Testis (tissue), 3 donors: Measurements from ENCODE around the gene DCAF17. TPM values are rescaled to one million over a fixed set of nuclear protein-coding genes. Genes with fewer than 3 reads are reported as not detected.
"Not testable (repeated sequence)": the region's sequence is repeated elsewhere in the genome, so short reads cannot be mapped to it uniquely, and the experiment has no call there.

ENCODE experiments used
- DNase-seq: peaks from one replicate; pipeline ENCODE4 v3.0.0-alpha.2; 2019
- H3K27ac ChIP-seq, 2 donors: fragments of 200-600 bp; sonication (generic); one replicate each; pipeline ENCODE4 v1.5.1; 2019
- H3K27me3 ChIP-seq: fragments of 200-600 bp; sonication (generic); one replicate; pipeline ENCODE4 v1.5.1; 2019
- H3K36me3 ChIP-seq: fragments of 200-600 bp; sonication (generic); one replicate; pipeline ENCODE4 v1.5.1; 2017; ENCODE audit warnings: low read depth; ENCODE audit errors: missing control alignments
- H3K4me1 ChIP-seq: fragments of 200-600 bp; sonication (generic); one replicate; pipeline ENCODE4 v1.5.1; 2019
- H3K4me3 ChIP-seq, 2 donors: fragments of 200-600 bp; sonication (generic); one replicate each; pipeline ENCODE4 v1.5.1; 2017 to 2019
- H3K9me3 ChIP-seq: fragments of 200-600 bp; sonication (generic); one replicate; pipeline ENCODE4 v1.5.1; 2017
- POLR2A ChIP-seq: fragments of 450-650 bp; IDR thresholded peaks from one replicate; pipeline ENCODE4 v1.6.1; 2017; ENCODE audit warnings: antibody characterized with exemption, mild to moderate bottlenecking, moderate library complexity
- WGBS, 2 donors: methylation state at CpG; one replicate each; pipeline ENCODE4 v1.1.5; 2018; 5-methylcytosine and 5-hydroxymethylcytosine counted together
- intact Hi-C: fragments of 100-400 bp; cut with DNase I; formaldehyde crosslinking; loops from one replicate; pipeline ENCODE4 v1.15.1; 2023; ENCODE audit warnings: low total_unique reads
- polyA plus RNA-seq: library from polyadenylated mRNA; stranded (reverse); fragments of 350-450 nt; fragmentation: Illumina TruSeq; extraction: RNeasy Lipid Tissue Mini Kit (QIAGEN cat#74804); gene quantifications from one replicate; pipeline ENCODE4 v1.2.3, GENCODE V29; 2014; ENCODE audit warnings: low read depth, low replicate concordance; ENCODE audit not compliant: insufficient read depth
- total RNA-seq, 2 donors: library from RNA; depleted of rRNA; stranded (reverse); fragments of >200 nt; gene quantifications; one replicate each; pipeline ENCODE4 v1.2.3, GENCODE V29; 2016
- TF ChIP-seq, protein P1 (sequence below), 3 experiments: fragments of 450-650 bp in 2 of 3; fragments of 200-600 bp in 1 of 3; sonication (generic) in 1 of 3; IDR thresholded peaks; one replicate each; pipeline ENCODE4 v1.5.1; 2016 to 2019; ENCODE audit warnings: antibody characterized with exemption in 3 of 3, mild to moderate bottlenecking in 2 of 3, moderate library complexity in 1 of 3

DCAF17 gene
- total and polyA plus RNA-seq, 3 donors from 2014 or later, result 15.7 to 29.2 (median 24.4) TPM

DNA sequence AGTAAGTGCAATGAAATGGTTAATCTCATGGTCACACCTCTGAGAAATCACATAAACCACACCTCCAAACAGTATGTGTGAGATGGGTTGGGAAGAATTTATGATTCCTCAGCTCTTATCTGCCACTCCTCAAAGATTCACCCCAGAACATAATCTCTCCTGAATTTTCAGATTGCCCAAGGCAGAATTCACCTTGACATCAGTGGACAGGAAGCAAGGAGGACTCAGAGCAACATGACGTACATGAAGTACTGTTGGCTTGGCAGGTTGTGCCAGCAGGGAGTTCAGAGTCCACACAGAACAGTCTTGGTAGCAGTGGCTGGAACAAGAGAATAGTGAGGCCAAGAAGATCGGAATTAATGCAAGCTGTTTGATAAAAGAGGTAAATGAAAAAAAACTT is 56.6 kb downstream of the DCAF17 start:
- DNase-seq, result no peak
- H3K4me1 ChIP-seq, result no peaks in the 10 kb centered on the region
- no peak overlapping the region for H3K4me3 ChIP-seq
- no peaks in the 10 kb centered on the region for H3K36me3 ChIP-seq
- no peaks in the 10 kb centered on the region for H3K27me3 ChIP-seq
- no peaks in the 10 kb centered on the region for H3K9me3 ChIP-seq
- 89 to 93% methylated on average over 2 of the region's 2 CpGs for WGBS, 2 donors
- intact Hi-C loops, result no loop called here
- no peak for TF ChIP-seq POLR2A
- TF ChIP-seq, protein P1, sequence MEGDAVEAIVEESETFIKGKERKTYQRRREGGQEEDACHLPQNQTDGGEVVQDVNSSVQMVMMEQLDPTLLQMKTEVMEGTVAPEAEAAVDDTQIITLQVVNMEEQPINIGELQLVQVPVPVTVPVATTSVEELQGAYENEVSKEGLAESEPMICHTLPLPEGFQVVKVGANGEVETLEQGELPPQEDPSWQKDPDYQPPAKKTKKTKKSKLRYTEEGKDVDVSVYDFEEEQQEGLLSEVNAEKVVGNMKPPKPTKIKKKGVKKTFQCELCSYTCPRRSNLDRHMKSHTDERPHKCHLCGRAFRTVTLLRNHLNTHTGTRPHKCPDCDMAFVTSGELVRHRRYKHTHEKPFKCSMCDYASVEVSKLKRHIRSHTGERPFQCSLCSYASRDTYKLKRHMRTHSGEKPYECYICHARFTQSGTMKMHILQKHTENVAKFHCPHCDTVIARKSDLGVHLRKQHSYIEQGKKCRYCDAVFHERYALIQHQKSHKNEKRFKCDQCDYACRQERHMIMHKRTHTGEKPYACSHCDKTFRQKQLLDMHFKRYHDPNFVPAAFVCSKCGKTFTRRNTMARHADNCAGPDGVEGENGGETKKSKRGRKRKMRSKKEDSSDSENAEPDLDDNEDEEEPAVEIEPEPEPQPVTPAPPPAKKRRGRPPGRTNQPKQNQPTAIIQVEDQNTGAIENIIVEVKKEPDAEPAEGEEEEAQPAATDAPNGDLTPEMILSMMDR (IDR thresholded peaks at IDR 0.05), result no peak
- H3K27ac ChIP-seq, result no peak overlapping the region

- H3K9me3 ChIP-seq, result no peaks in the 10 kb centered on the region
- 69 to 70% methylated on average over 3 of the region's 3 CpGs for WGBS, 2 donors
- H3K4me3 ChIP-seq, result no peak overlapping the region
- DNase-seq, result no peak
- intact Hi-C loops, result no loop called here
- no peak overlapping the region for H3K27ac ChIP-seq
- TF ChIP-seq POLR2A, result no peak
- TF ChIP-seq, protein P1 (IDR thresholded peaks at IDR 0.05), result no peak
- no peaks in the 10 kb centered on the region for H3K36me3 ChIP-seq
- no peaks in the 10 kb centered on the region for H3K27me3 ChIP-seq
- H3K4me1 ChIP-seq, result no peaks in the 10 kb centered on the region
Measured at GRCh38 chr2:171491292-171491691, 57.3 kb downstream of the DCAF17 start.

GRCh38 chr2:171492664-171493063 is 58.6 kb downstream of the DCAF17 start:
- no peaks in the 10 kb centered on the region for H3K9me3 ChIP-seq
- WGBS, 2 donors, result 74 to 79% methylated on average over 6 of the region's 6 CpGs
- H3K36me3 ChIP-seq, result no peaks in the 10 kb centered on the region
- intact Hi-C loops, result no loop called here
- no peaks in the 10 kb centered on the region for H3K27me3 ChIP-seq
- TF ChIP-seq, protein P1 (IDR thresholded peaks at IDR 0.05), result no peak
- TF ChIP-seq POLR2A, result no peak
- no peak for DNase-seq
- no peak overlapping the region for H3K27ac ChIP-seq
- no peak overlapping the region for H3K4me3 ChIP-seq
- H3K4me1 ChIP-seq, result no peaks in the 10 kb centered on the region

DNA sequence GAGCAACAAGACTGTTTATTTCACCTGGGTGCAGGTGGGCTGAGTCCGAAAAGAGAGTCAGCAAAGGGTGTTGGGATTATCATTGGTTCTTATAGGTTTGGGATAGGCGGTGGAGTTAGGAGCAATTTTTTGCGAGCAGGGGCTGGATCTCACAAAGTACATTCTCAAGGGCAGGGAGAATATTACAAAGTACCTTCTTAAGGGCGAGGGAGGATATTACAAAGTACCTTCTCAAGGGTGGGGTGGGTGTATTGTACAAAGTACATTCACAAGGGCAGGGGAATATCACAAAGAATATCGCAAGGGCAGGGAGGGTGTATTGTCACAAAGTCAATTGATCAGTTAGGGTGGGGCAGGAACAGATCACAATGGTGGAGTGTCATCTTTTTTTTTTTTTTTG is 63.6 kb downstream of the DCAF17 start:
- H3K27ac ChIP-seq, H3K4me1 ChIP-seq, H3K9me3 ChIP-seq, H3K4me3 ChIP-seq, H3K36me3 ChIP-seq, DNase-seq, H3K27me3 ChIP-seq, intact Hi-C loops: not testable (repeated sequence)
- WGBS, 2 donors, result 93 to 95% methylated on average over 5 of the region's 5 CpGs

GRCh38 chr2:171505374-171505773 is 71.3 kb downstream of the DCAF17 start:
- Histone ChIP-seq H3K27ac (no peak overlapping the region), H3K27me3 (no peaks in the 10 kb centered on the region), H3K4me1 (no peaks in the 10 kb centered on the region), H3K36me3 (no peaks in the 10 kb centered on the region), H3K9me3 (no peaks in the 10 kb centered on the region), H3K4me3 (no peak overlapping the region)
- TF ChIP-seq, protein P1 (IDR thresholded peaks at IDR 0.05), result no peak
- TF ChIP-seq POLR2A, result no peak
- DNase-seq, result no peak
- intact Hi-C loops, result no loop called here
- WGBS, 2 donors, result 23 to 38% methylated on average over 2 of the region's 2 CpGs
